Thoracic aorta (tissue), 2 donors: ENCODE measurements around the gene CCDC32. TPM values are rescaled to one million over a fixed set of nuclear protein-coding genes. Genes with fewer than 3 reads are reported as not detected.

Experiments
- ATAC-seq: fragments of 150-250 bp; one replicate; pipeline ENCODE4 v1.8.0; 2017; ENCODE audit warnings: low read depth; ENCODE audit not compliant: insufficient number of reproducible peaks, low FRiP score
- DNase-seq: peaks from one replicate; pipeline ENCODE4 v3.0.0-alpha.2; 2020; ENCODE audit warnings: low spot score
- H3K27ac ChIP-seq, 2 donors: fragments of 200-600 bp; sonication (generic); 1 replicate in 1 of 2; 2 replicates in 1 of 2; pipeline ENCODE4 v1.5.1; 2016; ENCODE audit warnings: mild to moderate bottlenecking in 2 of 2, moderate library complexity in 2 of 2
- H3K27me3 ChIP-seq: fragments of 200-600 bp; sonication (generic); replicated peaks from 2 replicates; pipeline ENCODE4 v1.6.0; 2016; ENCODE audit warnings: mild to moderate bottlenecking; ENCODE audit not compliant: insufficient read depth
- H3K36me3 ChIP-seq: fragments of 200-600 bp; sonication (generic); one replicate; pipeline ENCODE4 v1.5.1; 2016
- H3K4me1 ChIP-seq, 2 donors: fragments of 200-600 bp; sonication (generic); 1 replicate in 1 of 2; 2 replicates in 1 of 2; pipeline versions ENCODE4 v1.5.1 to v1.6.0; 2016; ENCODE audit warnings: low read depth in 2 of 2, mild to moderate bottlenecking in 1 of 2; ENCODE audit not compliant: control insufficient read depth in 1 of 2
- H3K4me3 ChIP-seq: fragments of 200-600 bp; sonication (generic); 2 replicates; pipeline ENCODE4 v1.5.1; 2016; ENCODE audit warnings: mild to moderate bottlenecking
- H3K9me3 ChIP-seq: fragments of 200-600 bp; sonication (generic); 2 replicates; pipeline ENCODE4 v1.5.1; 2016
- total RNA-seq, 2 donors: library from RNA; depleted of rRNA; stranded (reverse); fragments of >200 nt; gene quantifications; one replicate each; pipeline versions ENCODE4 v1.1.0 to v1.2.3, GENCODE V29; 2016
- TF ChIP-seq, protein P1 (sequence below): fragments of 200-600 bp; sonication (generic); IDR thresholded peaks from one replicate; pipeline ENCODE4 v1.5.1; 2019; ENCODE audit warnings: antibody characterized with exemption

Gene CCDC32
- total RNA-seq, 2 donors from 2014 or later, result 15.8 to 53.1 TPM

DNA sequence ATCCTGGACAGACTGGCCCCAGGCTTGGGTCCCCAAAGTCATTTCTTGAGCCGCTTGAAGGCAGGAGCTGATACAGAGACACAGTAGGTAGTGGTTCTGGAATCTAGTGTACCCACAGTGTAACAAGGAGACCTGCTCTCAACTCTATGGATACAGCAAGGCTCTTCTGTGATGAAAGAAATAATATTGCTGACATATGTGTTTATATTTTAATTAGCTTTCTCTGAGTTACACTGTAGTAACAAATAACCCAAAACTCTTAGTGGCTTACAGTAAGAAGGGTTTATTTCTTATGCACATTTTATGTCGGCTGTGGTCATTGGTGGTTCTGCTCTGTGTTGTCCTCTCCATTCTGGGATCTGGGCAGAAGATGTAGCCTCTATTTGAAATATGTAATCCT lies 48.5 kb downstream of the CCDC32 start:
- TF ChIP-seq, protein P1, sequence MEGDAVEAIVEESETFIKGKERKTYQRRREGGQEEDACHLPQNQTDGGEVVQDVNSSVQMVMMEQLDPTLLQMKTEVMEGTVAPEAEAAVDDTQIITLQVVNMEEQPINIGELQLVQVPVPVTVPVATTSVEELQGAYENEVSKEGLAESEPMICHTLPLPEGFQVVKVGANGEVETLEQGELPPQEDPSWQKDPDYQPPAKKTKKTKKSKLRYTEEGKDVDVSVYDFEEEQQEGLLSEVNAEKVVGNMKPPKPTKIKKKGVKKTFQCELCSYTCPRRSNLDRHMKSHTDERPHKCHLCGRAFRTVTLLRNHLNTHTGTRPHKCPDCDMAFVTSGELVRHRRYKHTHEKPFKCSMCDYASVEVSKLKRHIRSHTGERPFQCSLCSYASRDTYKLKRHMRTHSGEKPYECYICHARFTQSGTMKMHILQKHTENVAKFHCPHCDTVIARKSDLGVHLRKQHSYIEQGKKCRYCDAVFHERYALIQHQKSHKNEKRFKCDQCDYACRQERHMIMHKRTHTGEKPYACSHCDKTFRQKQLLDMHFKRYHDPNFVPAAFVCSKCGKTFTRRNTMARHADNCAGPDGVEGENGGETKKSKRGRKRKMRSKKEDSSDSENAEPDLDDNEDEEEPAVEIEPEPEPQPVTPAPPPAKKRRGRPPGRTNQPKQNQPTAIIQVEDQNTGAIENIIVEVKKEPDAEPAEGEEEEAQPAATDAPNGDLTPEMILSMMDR, result no peak
- Histone ChIP-seq H3K9me3 (no peaks in the 10 kb centered on the region), H3K4me1 (peaks cover 2 to 5% of the 10 kb centered on the region in 2 donors), H3K27ac (no peak overlapping the region), H3K4me3 (no peak overlapping the region), H3K27me3 (no peaks in the 10 kb centered on the region), H3K36me3 (no peaks in the 10 kb centered on the region)
- no peak for DNase-seq
- ATAC-seq, result no peak

DNA sequence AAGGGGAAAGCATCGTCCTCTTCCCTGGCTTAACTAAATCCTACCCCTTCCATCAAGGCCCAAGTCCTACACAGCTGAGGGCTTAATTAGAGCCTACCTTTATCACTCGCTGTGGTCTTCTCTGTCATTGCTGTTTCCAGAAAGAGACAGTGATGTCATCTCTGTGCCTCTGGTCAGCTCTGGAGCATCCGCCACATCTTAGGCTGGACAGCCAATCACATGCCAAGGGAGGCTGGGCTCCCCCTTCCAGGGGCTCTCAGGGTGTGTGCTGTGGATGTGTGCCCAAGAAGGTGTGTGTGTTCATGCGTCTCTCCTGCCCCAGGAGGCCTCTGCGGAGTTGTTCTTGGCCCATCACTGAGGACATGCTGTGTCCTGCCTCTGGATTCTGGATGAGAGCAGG lies 51.2 kb downstream of the CCDC32 start:
- Histone ChIP-seq H3K4me1 (peaks cover 5 to 8% of the 10 kb centered on the region in 2 donors), H3K4me3 (no peak overlapping the region), H3K9me3 (no peaks in the 10 kb centered on the region), H3K36me3 (no peaks in the 10 kb centered on the region), H3K27me3 (no peaks in the 10 kb centered on the region), H3K27ac (no peak overlapping the region)
- TF ChIP-seq, protein P1, result no peak
- no peak for ATAC-seq
- no peak for DNase-seq

DNA sequence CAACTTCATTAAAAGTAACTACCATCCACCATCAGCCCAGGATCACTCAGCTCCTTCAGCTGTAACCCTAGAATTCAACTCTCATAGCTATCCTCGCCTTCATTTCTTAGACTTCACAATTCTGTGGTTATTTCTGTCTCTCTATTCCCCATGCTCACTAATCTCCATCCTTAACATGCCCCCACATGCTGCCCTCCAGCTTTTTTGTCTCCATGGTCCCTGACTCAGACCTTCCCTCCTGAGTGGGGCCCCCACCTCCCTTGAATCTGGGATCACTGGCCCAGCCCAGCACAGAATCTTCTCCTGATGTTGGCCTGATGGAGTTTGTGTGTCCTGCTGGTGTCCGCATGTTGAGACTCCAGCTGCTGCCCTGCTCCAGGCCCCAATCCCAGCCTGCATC lies 52.4 kb downstream of the CCDC32 start:
- H3K36me3 ChIP-seq, result no peaks in the 10 kb centered on the region
- H3K27ac ChIP-seq, result no peak overlapping the region
- no peak overlapping the region for H3K4me3 ChIP-seq
- ATAC-seq (no peak), DNase-seq (no peak)
- no peaks in the 10 kb centered on the region for H3K27me3 ChIP-seq
- no peaks in the 10 kb centered on the region for H3K9me3 ChIP-seq
- TF ChIP-seq, protein P1, result no peak
- H3K4me1 ChIP-seq, result peaks cover 6 to 8% of the 10 kb centered on the region in 2 donors

DNA sequence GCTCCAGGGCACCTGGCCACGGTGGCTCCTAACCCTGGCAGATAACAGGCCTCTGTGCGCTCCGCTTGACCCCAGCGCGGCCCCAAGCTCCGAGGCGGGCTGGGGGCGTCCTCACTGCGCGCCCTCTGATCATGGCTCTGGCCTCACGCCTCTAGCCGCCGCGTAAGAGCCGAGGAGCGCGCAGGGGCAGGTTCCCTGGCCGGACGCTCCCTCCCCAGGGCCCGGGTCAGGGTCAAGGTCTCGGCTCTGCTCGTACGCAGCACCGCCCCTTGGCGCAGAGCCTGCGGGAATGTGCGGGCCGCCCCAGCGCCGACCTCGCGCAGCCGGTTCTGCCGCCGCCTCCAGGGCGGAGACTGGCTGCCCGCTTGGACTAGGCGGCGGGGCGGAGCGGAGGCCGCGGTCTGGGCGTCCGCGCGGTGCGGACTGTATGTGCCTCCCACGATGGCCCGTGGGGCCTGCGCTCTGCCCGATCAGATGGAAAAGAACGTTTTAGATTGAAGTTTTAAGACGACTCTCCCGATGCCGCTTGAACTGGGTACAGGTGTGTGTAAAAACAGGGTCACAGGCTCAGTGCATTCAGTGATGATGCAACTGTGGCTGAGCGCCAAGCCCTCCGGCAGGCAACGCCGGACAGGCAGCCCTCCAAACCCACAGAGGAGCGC lies 53.2 kb downstream of the CCDC32 start:
- TF ChIP-seq, protein P1, result no peak
- H3K27me3 ChIP-seq, result no peaks in the 10 kb centered on the region
- no peaks in the 10 kb centered on the region for H3K9me3 ChIP-seq
- H3K4me3 ChIP-seq, result peak overlapping the region; percentile 89
- no peaks in the 10 kb centered on the region for H3K36me3 ChIP-seq
- DNase-seq (no peak), ATAC-seq (no peak)
- peaks cover 8 to 15% of the 10 kb centered on the region in 2 donors for H3K4me1 ChIP-seq
- H3K27ac ChIP-seq, result no peak overlapping the region

DNA sequence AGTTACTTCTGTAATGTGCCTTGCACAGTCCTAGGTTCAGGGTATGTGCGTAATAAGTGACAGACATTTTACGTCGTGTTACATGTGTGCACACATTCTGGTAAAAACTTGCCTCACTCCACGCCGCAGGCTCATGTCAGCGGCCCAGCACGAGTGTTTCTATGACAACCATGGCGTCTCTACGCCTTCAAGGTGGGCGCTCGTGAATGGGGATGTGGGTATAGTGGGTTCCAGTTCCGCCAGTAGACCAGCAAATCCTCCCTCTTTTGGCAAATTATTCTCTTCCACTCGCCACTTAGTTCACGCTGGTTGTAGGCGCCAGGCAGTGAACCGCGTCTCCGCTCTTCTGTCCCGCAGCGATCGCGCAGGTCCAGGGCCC lies 53.8 kb downstream of the CCDC32 start:
- Histone ChIP-seq H3K27me3 (no peaks in the 10 kb centered on the region), H3K9me3 (no peaks in the 10 kb centered on the region), H3K4me1 (peaks cover 8 to 16% of the 10 kb centered on the region in 2 donors), H3K27ac (no peak overlapping the region), H3K36me3 (no peaks in the 10 kb centered on the region), H3K4me3 (peak overlapping the region; percentile 89)
- DNase-seq (no peak), ATAC-seq (no peak)
- TF ChIP-seq, protein P1, result no peak
